WTC11 (cell line): ENCODE measurements around the gene TBC1D14.

Experiments
- CREB1 ChIP-seq: sonication (generic); formaldehyde crosslinking; IDR thresholded peaks from 2 replicates; pipeline ENCODE4 v1.8.0; 2023; ENCODE audit warnings: mild to moderate bottlenecking, missing genetic modification reagents
- NR1H2 ChIP-seq: sonication (generic); formaldehyde crosslinking; IDR thresholded peaks from 2 replicates; pipeline ENCODE4 v1.9.0; 2021; ENCODE audit warnings: mild to moderate bottlenecking, moderate library complexity, missing genetic modification reagents
- TF ChIP-seq, protein P1 (sequence below): fragments of 200-600 bp; IDR thresholded peaks from 2 replicates; pipeline ENCODE4 v1.8.0; 2022; ENCODE audit warnings: antibody characterized with exemption
- TF ChIP-seq, protein P2 (sequence below): sonication (generic); formaldehyde crosslinking; IDR thresholded peaks from 2 replicates; pipeline ENCODE4 v1.8.1; 2023; ENCODE audit warnings: mild to moderate bottlenecking, moderate library complexity, missing genetic modification reagents

DNA sequence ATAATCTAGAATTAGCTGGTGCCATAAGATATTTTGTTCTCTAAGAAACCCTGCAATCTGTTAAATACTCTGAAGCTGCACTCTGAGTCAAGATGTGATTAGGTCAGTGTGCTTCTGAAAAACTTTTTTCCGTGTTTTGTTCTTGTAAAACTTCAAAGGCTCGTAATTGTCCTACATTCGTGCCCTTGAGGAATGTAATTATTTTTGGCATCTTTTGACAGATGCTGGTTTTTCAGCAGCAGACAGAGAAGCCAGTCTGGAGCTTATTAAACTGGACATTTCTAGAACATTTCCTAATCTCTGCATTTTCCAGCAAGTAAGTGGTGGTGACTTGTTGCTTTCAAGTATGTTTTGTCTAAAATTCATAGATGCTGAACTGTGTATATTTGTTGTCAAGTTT is 96.8 kb downstream of the TBC1D14 start:
- TF ChIP-seq, protein P1, sequence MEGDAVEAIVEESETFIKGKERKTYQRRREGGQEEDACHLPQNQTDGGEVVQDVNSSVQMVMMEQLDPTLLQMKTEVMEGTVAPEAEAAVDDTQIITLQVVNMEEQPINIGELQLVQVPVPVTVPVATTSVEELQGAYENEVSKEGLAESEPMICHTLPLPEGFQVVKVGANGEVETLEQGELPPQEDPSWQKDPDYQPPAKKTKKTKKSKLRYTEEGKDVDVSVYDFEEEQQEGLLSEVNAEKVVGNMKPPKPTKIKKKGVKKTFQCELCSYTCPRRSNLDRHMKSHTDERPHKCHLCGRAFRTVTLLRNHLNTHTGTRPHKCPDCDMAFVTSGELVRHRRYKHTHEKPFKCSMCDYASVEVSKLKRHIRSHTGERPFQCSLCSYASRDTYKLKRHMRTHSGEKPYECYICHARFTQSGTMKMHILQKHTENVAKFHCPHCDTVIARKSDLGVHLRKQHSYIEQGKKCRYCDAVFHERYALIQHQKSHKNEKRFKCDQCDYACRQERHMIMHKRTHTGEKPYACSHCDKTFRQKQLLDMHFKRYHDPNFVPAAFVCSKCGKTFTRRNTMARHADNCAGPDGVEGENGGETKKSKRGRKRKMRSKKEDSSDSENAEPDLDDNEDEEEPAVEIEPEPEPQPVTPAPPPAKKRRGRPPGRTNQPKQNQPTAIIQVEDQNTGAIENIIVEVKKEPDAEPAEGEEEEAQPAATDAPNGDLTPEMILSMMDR = no peak
- TF ChIP-seq, protein P2, sequence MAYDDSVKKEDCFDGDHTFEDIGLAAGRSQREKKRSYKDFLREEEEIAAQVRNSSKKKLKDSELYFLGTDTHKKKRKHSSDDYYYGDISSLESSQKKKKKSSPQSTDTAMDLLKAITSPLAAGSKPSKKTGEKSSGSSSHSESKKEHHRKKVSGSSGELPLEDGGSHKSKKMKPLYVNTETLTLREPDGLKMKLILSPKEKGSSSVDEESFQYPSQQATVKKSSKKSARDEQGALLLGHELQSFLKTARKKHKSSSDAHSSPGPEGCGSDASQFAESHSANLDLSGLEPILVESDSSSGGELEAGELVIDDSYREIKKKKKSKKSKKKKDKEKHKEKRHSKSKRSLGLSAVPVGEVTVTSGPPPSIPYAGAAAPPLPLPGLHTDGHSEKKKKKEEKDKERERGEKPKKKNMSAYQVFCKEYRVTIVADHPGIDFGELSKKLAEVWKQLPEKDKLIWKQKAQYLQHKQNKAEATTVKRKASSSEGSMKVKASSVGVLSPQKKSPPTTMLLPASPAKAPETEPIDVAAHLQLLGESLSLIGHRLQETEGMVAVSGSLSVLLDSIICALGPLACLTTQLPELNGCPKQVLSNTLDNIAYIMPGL (CRISPR knock-in tag) = no peak
- TF ChIP-seq CREB1 (no peak), NR1H2 (CRISPR knock-in tag) (no peak)
